COLO829 (cell line): ENCODE results near the gene RABAC1.
A peak's percentile ranks its signal among the peaks of the same experiment; 100 is the strongest.
"Not testable (repeated sequence)": the region's sequence is repeated elsewhere in the genome, so short reads cannot be mapped to it uniquely, and the experiment has no call there.

Source experiments
- DNase-seq: peaks from one replicate; pipeline ENCODE4 v3.0.0; 2012; ENCODE audit warnings: low spot score

RABAC1 gene

GRCh38 chr19:41945135-41945766, 13.9 kb downstream of the RABAC1 start:
- DNase-seq, result no peak

DNA sequence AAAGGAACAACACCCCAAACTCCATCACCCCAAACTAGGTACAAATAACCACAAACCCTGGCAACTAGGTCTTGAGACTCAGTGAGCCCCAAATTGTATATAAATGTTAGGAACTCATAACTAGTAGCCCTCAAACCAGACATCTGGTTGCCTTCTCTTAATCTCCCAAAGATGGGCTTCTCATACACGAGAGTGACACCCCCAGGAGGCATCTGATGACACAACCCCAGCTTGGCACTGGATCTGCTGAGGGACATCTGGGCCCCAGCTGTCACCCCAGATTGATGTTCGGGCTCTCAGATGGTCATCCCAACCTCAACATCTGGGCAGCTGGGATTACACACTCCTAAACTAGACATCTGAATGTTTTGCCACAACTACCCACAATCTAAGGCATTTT, 14.8 kb downstream of the RABAC1 start:
- DNase-seq, result no peak

GRCh38 chr19:41941410-41942202, 17.5 kb downstream of the RABAC1 start:
- no peak for DNase-seq

DNA sequence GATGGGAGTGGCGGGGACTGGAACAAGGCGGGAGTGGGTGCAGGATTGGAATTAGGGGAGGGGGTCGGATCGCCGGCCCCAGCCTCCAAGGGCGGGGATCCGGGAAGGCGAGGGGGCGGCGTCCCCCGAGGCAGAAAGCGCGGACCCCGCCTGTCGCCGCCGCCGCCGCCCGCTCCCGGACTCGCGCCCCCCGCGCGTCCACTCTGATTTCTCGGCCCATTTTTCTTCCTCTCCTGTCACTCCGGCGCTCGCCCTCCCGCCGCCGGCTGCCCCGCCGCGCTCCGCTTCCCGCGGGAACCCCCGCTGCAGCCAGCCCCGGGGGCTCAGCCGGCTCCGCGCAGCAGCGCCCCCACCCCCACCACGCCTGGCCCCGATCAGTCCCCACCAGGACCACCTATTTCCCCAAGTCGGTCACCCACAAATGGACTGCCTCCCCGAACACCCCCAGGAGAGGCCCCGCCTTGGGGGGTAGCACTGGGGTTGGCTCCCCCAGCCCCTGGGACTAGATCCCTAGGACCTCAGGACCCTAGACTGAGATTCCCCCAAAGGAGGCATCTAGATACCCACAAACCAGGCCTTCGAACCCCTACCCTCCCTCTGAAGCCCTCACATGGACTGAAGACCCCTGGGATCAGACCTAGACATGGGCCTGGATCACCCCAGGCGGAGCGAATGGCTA, 18.3 kb downstream of the RABAC1 start:
- no peak for DNase-seq

- peak; percentile 30 for DNase-seq
Observed at GRCh38 chr19:41939861-41940730, 19.0 kb downstream of the RABAC1 start.

DNA sequence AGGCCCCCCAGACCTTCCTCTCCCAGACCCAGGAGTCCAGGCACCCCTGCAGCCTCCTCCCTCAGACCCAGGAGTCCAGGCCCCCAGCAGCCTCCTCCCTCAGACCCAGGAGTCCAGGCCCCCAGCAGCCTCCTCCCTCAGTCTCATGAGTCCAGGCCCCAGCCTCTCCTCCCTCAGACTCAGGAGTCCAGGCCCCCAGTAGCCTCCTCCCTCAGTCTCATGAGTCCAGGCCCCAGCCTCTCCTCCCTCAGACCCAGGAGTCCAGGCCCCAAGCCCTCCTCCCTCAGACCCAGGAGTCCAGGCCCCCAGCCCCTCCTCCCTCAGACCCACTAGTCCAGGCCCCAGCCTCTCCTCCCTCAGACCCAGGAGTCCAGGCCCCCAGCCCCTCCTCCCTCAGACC, 19.9 kb downstream of the RABAC1 start:
- not testable (repeated sequence) for DNase-seq

DNA sequence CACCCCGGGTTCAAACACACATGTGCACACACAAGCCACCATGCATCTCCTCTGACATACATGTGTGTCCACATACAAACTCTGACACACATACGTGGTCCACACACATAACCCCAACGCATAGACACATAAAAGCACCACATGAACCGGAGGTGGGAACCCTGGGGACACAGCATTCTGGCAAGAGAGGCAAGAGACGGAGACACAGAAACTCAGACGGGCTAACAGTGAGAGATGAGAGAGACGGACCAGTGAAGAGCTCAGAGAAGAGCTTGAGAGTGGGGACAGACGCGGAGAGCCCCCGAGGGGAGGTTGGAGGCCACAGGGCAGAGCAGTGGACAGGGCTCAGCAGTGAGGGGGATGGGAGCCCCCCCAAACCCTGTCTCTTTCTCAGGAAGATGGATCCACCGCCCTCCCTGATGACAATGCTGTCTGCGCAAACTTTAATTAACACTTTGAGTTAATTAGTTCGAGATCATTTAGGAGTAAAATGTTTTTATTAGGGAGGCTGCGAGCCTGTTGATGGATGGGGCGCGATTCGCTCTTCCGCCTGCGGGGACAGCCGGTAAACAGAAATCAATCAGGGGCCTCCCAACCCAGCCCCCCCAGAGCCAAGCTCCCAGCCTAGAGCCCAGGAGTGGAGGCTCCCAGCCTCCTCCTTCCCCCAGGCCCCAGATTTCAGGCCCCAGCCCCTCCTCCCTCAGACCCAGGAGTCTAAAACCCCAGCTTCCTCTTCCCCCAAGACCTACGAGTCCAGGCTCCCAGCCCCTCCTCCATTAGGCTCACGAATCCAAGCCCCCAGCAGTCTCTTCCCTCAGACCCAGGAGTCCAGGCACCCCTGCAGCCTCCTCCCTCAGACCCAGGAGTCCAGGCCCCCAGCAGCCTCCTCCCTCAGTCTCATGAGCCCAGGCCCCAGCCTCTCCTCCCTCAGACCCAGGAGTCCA, 21.3 kb downstream of the RABAC1 start:
- no peak for DNase-seq

DNA sequence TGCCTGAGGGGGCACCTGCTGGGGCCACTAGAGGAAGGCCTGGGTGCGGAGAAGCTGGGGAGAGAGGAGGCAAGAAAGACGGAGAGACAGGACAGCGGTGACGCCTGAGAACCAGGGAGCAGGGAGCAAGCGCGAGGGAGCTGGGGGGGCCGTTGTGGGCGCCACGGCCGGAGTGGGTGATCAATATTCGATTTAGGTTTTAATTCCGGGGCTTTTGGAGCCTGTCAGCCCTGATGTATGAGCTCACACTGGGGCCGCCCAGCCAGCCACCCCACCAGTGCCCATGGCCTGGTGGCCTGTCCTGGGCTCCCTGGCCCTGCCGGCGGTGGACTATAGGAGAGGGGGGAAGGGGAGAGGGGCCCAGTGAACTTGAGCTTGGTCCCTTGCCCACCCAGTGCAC, 22.2 kb downstream of the RABAC1 start:
- no peak for DNase-seq

DNA sequence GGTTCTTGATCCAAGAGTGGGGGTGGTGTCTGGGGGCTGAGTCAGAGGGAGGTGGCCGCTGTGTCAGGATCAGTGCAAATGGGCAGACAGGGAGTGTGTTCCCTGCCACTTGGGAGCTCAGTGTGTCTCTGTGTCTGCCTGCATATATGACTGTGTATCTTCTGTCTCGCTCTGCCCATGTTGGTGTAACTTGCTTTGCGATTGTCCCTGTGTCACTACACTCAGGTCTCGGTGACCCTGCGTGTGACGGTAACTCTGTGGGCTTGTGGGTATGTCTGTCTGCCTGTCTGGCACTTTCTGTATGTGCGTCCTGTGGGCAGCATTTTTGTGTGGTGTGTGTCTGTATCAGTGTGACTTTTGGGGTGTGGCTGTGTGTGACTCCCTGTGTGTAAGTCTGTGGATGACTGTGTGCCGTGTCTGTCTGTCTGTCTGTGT, 22.7 kb downstream of the RABAC1 start:
- DNase-seq, result no peak

DNA sequence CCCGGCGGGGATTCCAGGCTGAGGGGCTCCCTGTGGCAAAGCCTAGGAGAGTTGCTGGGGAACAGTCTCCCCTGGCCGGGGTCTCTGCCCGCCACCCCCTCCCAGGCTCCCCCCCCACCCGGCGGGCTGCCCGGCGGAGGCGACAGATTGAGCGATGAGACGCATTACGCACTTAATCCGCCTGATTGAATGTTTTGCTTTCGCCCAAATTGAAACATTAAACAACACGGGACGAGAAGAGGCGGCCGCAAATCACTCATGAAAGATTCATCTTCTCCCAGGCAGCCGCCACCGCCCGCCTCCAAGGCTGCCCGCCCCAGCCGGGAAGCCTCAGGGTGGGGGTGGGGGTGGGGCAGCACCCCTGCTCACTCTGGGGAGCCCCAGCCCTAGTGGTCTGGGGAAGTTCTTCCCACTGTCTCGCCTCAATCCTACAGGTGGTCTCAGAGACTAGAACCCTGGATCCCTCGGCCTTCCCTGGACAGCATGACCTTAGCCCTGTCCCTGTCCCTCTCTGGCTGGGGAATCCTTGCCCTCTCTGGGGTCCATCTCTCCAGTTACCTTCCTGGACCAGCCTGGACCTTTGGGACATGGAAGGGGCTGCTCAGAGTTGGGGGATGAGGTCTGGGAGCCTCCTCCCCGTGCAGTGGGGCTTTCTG, 23.2 kb downstream of the RABAC1 start:
- DNase-seq, result no peak

GRCh38 chr19:41934849-41935374, 24.2 kb downstream of the RABAC1 start:
- peak; percentile 63 for DNase-seq

- no peak for DNase-seq
Observed at GRCh38 chr19:41933693-41934426, 25.3 kb downstream of the RABAC1 start.

- no peak for DNase-seq
Observed at GRCh38 chr19:41932720-41933332, 26.3 kb downstream of the RABAC1 start.

GRCh38 chr19:41932259-41932719, 26.8 kb downstream of the RABAC1 start:
- no peak for DNase-seq

DNA sequence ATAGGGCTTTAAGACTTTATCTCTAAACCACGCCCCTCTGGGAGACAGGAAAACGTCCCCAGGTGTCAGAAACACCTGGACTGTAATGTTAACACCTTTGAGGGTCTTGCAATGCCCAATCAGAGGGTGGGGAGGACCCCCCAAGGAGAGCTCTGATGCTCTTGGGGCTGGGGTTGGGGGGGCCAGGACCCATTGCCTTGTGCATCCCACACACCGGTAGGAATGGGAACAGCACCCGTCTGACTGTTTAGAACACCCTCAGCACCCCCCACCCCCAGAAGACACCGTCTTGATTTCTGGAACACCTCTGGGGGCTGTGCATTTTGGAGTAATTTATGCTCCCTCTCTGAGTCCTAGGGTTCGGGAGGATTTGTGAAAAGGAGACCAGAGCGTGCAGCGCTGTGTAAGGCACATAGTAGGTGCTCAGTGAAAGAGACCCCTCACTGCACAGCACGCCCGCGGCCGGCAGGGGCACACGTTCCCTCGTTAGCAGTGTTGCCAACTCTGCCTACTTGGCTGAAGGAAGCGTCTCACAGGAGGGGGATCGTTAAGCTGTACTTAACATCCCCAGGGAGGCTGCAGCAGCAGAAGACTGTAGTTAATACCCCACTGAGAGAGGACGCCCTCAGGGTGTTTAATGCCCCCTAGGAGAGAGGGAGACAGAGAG, 28.1 kb downstream of the RABAC1 start:
- no peak for DNase-seq

DNA sequence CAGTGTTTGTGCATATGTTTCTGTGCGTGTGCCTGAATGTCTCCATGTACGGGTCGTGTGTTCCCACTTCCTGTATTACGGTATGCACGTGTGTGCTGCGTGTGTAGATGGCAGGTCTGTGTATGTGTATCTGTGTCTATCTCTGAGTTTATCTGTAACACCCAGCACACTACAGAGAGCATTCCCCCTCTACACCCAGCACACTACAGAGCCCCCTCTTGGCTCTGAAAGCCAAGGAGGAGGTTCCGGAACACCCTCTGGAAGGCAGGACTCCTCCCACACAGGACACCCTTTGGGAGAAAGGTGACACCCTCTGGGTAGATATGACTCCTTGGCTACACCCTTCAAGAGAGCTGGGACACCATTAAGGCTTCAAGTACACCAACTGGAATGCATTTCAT, 28.8 kb downstream of the RABAC1 start:
- DNase-seq, result no peak

DNA sequence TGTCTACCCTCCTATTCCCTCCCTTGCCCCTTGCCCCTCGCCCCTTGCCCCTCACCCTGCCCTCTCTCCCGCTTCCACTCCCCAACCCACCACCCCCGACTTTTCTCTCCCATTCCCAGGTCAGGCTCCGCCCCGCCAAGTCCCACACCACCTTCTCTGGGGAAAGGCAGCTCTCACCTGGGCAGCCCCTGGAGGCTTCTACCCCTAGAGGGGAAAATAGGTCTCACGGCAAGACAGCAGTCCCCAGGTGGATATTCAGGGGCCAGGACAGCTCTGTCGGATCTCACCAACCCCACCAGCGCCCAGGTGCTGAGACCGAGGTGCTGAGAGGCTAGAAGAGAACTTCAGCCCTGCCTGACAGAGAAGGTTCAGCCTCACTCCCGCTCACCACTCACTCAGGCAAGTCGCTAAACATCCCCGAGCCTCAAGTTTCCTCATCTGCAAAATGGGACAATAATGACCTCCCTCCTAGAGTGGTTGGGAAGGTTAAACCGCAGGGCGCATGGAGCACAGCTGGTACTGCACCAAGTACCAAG, 29.5 kb downstream of the RABAC1 start:
- no peak for DNase-seq
